ENCODE measurements around the gene OPN1SW.

OPN1SW gene, protein sequence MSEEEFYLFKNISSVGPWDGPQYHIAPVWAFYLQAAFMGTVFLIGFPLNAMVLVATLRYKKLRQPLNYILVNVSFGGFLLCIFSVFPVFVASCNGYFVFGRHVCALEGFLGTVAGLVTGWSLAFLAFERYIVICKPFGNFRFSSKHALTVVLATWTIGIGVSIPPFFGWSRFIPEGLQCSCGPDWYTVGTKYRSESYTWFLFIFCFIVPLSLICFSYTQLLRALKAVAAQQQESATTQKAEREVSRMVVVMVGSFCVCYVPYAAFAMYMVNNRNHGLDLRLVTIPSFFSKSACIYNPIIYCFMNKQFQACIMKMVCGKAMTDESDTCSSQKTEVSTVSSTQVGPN

DNA sequence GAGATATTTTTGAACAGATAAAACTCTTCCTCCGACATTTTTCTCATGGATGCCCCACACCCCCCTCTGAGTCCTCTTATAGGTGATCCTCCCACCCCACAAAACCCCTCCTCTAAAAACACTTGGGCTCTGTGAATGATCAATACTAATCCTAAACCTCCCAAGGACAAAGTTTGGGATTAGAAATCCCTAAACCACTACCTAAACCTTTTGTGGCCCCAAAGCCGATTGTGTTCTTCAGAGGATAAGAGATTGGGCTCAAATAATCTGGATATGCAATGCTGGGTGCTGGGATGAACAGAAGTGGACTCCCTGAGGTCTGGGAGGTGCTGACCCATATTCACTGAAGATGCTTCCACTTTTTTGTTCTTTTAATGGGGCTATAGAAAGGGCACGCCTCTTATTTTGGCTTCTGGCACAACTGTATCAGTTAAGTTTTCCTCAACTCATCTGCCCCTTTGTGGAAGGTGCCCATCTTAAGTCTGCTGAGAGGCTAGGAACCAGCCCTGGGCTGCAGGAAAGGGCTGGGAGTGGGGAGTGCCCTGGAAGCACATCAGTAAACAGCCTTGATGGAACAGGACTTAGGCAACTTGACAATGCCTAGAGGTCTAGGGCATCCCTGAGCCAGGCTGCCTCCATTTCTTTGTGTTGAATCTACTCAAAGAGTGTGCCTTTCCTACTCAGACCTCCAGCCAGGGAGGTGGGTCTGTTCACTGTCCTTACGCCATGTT is at the start of gene OPN1SW:
Gene OPN1SW, minus strand, starts transcription at position 51 of the 731 bp plus-strand sequence. Its CDS starts 13 bp downstream, at position 38.
- Histone ChIP-seq H3K27ac (ENCODE audit: low read depth, low read length) (no peak within 1 kb of the TSS), H3K4me3 (ENCODE audit: low read depth in 1 of 2, low read length in 2 of 2) (no peak within 1 kb of the TSS), H3K27me3 (ENCODE audit: control insufficient read depth in 1 of 2, insufficient read depth in 2 of 2, low read length in 2 of 2) (no peaks in the 10 kb centered on the region), H3K4me1 (ENCODE audit: control insufficient read depth in 1 of 2, insufficient read depth in 2 of 2, low read length in 2 of 2) (no peaks in the 10 kb centered on the region), H3K9me3 (ENCODE audit: control insufficient read depth in 1 of 2, low read length in 2 of 2) (peaks cover 2 to 12% of the 10 kb centered on the region in 2 donors), H3K9ac (ENCODE audit: low read depth in 1 of 2, low read length in 2 of 2) (no peak within 1 kb of the TSS), H3K36me3 (ENCODE audit: control insufficient read depth in 1 of 2, insufficient read depth in 2 of 2, low read length in 2 of 2) (peaks cover 20 to 24% of the 10 kb centered on the region in 2 donors)

DNA sequence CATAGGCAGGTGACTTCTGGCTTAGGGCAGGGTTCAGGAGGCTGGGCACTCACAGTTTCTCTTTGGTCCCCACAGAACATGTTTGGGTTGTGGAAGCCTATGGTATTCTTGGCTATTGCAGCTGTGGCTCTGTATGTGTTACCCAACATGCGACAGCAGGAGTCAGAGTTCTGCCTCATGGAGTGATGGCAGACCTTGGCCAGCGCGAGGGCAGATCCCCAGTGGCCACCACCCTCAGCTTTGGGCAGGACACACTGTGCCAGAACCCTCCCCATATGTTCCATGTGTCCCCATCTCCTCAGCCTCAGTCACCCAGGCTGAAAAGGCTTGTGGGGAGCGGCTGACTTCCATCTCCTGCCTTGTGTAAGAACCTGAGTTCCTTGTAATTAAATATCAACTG is 46.1 kb upstream of the OPN1SW start:
- Histone ChIP-seq H3K4me3 (ENCODE audit: low read depth in 1 of 2, low read length in 2 of 2) (no peak overlapping the region), H3K4me1 (ENCODE audit: control insufficient read depth in 1 of 2, insufficient read depth in 2 of 2, low read length in 2 of 2) (no peaks in the 10 kb centered on the region), H3K27ac (ENCODE audit: low read depth, low read length) (no peak overlapping the region), H3K36me3 (ENCODE audit: control insufficient read depth in 1 of 2, insufficient read depth in 2 of 2, low read length in 2 of 2) (no peaks in the 10 kb centered on the region), H3K9me3 (ENCODE audit: control insufficient read depth in 1 of 2, low read length in 2 of 2) (no peaks in the 10 kb centered on the region), H3K27me3 (ENCODE audit: control insufficient read depth in 1 of 2, insufficient read depth in 2 of 2, low read length in 2 of 2) (no peaks in the 10 kb centered on the region), H3K9ac (ENCODE audit: low read depth in 1 of 2, low read length in 2 of 2) (no peak overlapping the region)

DNA sequence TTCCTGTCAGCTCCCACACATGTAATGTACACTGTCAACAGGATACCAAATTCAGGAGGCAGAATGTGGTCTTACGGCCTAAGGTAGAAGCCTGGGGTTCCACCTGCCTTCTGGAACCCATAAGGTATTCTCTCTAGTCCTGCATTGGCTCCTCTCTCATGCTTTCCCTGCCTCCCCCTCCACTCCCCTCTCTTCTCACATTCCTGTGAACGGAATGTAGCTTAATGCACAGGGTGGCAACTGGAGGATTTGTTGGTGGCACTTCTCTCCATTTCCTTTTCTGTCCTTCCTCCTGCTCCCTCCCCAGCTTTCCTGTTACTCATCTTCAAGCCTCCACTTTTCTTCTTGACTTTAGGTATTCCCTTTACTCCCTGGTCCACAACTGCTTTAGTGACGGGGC is 43.1 kb upstream of the OPN1SW start:
- Histone ChIP-seq H3K27ac (ENCODE audit: low read depth, low read length) (no peak overlapping the region), H3K9ac (ENCODE audit: low read depth in 1 of 2, low read length in 2 of 2) (no peak overlapping the region), H3K27me3 (ENCODE audit: control insufficient read depth in 1 of 2, insufficient read depth in 2 of 2, low read length in 2 of 2) (no peaks in the 10 kb centered on the region), H3K4me1 (ENCODE audit: control insufficient read depth in 1 of 2, insufficient read depth in 2 of 2, low read length in 2 of 2) (no peaks in the 10 kb centered on the region), H3K9me3 (ENCODE audit: control insufficient read depth in 1 of 2, low read length in 2 of 2) (no peaks in the 10 kb centered on the region), H3K4me3 (ENCODE audit: low read depth in 1 of 2, low read length in 2 of 2) (no peak overlapping the region), H3K36me3 (ENCODE audit: control insufficient read depth in 1 of 2, insufficient read depth in 2 of 2, low read length in 2 of 2) (no peaks in the 10 kb centered on the region)

DNA sequence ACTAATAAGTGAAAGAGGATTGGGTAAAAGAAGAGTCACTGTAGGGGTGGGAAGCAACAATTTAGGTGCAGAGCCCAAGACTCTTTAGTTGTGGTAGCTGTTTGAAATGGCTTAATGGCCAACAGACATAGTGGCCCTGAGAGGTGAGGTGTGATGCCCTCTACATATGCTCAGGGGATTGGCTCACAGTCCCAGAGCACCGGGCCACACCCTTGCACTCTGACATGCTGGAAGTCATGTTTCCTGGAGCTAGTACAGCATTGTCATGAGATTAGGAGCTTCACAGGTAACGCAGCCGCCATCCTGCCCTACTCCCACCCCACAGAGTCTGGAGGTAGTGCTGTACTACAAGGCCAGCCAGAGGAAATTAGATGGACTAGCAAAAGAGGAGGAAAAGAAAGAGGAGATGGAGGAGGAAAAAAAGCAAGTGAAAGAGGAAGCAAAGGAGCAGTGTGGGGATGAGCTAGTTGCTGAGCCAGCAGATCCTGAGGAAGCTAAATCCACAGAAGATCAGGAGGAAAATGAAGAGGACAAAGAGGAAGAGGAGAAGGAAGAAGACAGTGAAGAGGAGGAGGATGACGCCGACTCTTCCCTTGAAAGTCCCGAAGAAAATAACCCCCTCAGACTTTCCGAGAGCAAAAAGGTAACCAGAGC is 39.8 kb upstream of the OPN1SW start:
- Histone ChIP-seq H3K9ac (ENCODE audit: low read depth in 1 of 2, low read length in 2 of 2) (no peak overlapping the region), H3K27ac (ENCODE audit: low read depth, low read length) (no peak overlapping the region), H3K9me3 (ENCODE audit: control insufficient read depth in 1 of 2, low read length in 2 of 2) (no peaks in the 10 kb centered on the region), H3K36me3 (ENCODE audit: control insufficient read depth in 1 of 2, insufficient read depth in 2 of 2, low read length in 2 of 2) (no peaks in the 10 kb centered on the region), H3K27me3 (ENCODE audit: control insufficient read depth in 1 of 2, insufficient read depth in 2 of 2, low read length in 2 of 2) (no peaks in the 10 kb centered on the region), H3K4me1 (ENCODE audit: control insufficient read depth in 1 of 2, insufficient read depth in 2 of 2, low read length in 2 of 2) (peaks cover 0 to 7% of the 10 kb centered on the region in 2 donors), H3K4me3 (ENCODE audit: low read depth in 1 of 2, low read length in 2 of 2) (no peak overlapping the region)

DNA sequence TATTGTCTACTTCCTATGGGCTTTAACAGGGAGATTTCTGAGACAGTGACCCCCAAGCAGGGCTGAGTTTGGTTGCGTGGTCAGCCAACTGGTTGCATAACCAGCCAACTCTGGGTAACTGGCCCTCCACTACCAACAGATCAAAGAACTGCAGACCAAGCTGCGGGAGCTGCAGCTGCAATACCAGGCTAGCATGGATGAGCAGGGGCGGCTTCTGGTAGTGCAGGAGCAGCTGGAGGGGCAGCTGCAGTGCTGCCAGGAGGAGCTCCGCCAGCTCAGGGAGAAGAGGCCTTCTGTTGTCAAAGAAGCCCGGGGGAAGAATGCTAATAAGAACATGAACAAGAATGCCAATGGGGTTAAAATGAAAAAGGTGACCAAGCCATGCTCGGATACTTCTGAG is 38.9 kb upstream of the OPN1SW start:
- no peaks in the 10 kb centered on the region for H3K27me3 ChIP-seq (ENCODE audit: control insufficient read depth in 1 of 2, insufficient read depth in 2 of 2, low read length in 2 of 2)
- no peak overlapping the region for H3K9ac ChIP-seq (ENCODE audit: low read depth in 1 of 2, low read length in 2 of 2)
- no peaks in the 10 kb centered on the region for H3K9me3 ChIP-seq (ENCODE audit: control insufficient read depth in 1 of 2, low read length in 2 of 2)
- H3K36me3 ChIP-seq (ENCODE audit: control insufficient read depth in 1 of 2, insufficient read depth in 2 of 2, low read length in 2 of 2): no peaks in the 10 kb centered on the region
- H3K4me3 ChIP-seq (ENCODE audit: low read depth in 1 of 2, low read length in 2 of 2): no peak overlapping the region
- H3K27ac ChIP-seq (ENCODE audit: low read depth, low read length): no peak overlapping the region
- peaks cover 0 to 7% of the 10 kb centered on the region in 2 donors for H3K4me1 ChIP-seq (ENCODE audit: control insufficient read depth in 1 of 2, insufficient read depth in 2 of 2, low read length in 2 of 2)

DNA sequence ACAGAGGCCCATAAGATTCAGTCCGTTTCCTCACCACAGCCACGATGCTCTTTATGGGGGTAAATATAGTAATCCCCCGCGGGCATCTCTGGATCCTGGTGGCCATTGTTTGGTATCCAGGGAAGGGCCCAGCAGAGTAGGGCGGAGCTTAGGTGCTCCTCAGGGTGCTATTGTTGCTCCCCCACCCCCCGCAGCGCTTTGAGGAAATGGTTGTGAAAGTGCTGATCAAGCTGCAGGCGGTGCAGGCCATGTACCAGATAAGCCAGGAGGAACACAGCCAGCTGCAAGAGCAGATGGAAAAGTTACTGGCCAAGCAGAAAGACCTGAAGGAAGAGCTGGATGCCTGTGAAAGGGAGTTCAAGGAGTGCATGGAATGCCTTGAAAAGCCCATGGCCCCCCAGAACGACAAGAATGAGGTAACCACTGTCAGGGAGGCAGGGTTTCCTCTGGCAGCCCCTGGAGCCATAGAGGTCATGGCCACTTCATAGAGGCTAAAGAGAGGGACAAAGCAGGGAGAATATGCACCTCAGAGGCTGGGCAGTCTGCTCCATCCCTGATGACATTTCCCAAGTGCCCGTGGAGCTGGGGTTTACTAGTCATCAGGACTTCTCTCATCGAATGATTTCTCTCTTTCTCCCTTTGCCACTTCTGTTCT is 37.0 kb upstream of the OPN1SW start:
- Histone ChIP-seq H3K27me3 (ENCODE audit: control insufficient read depth in 1 of 2, insufficient read depth in 2 of 2, low read length in 2 of 2) (no peaks in the 10 kb centered on the region), H3K27ac (ENCODE audit: low read depth, low read length) (no peak overlapping the region), H3K9me3 (ENCODE audit: control insufficient read depth in 1 of 2, low read length in 2 of 2) (no peaks in the 10 kb centered on the region), H3K4me3 (ENCODE audit: low read depth in 1 of 2, low read length in 2 of 2) (no peak overlapping the region), H3K4me1 (ENCODE audit: control insufficient read depth in 1 of 2, insufficient read depth in 2 of 2, low read length in 2 of 2) (peaks cover 0 to 7% of the 10 kb centered on the region in 2 donors), H3K36me3 (ENCODE audit: control insufficient read depth in 1 of 2, insufficient read depth in 2 of 2, low read length in 2 of 2) (no peaks in the 10 kb centered on the region), H3K9ac (ENCODE audit: low read depth in 1 of 2, low read length in 2 of 2) (no peak overlapping the region)

DNA sequence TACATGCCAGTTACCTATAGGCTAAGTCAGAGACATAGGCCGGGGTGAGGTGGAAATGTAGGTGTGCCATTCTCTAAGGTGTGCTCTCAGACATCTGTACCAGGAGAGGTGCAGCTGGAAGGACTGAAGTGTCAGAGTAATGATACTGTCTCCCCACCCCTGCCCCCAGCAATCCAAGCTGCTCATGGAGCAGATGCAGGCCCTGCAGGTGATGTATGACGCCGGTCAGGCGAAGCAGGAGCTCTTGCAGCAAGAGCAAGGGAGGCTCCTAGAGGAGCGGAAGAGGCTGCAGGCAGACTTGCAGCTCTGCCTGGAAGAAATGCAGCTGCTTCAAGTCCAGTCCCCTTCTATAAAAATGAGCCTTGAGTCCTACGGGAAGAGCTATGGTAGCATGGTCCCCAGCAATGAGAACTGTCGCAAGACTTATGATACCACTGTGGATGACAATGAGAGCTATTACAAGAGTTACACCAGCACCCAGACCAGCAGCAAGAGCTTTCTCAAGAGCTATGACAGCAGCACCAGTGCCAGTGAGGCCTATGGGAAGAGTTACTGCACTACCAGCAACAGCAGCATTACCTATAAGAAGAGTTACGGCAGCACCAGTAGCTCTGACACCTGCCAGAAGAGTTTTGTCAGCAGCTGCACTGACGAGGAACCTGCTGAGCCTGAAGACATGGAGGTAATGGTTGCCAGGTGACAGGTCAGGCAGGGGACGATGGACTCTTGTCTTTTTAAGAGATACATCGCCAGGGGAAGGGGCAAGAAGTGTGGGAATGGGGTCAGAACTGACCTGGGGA is 36.2 kb upstream of the OPN1SW start:
- Histone ChIP-seq H3K4me1 (ENCODE audit: control insufficient read depth in 1 of 2, insufficient read depth in 2 of 2, low read length in 2 of 2) (peaks cover 0 to 7% of the 10 kb centered on the region in 2 donors), H3K9ac (ENCODE audit: low read depth in 1 of 2, low read length in 2 of 2) (no peak overlapping the region), H3K27ac (ENCODE audit: low read depth, low read length) (no peak overlapping the region), H3K4me3 (ENCODE audit: low read depth in 1 of 2, low read length in 2 of 2) (no peak overlapping the region), H3K9me3 (ENCODE audit: control insufficient read depth in 1 of 2, low read length in 2 of 2) (no peaks in the 10 kb centered on the region), H3K27me3 (ENCODE audit: control insufficient read depth in 1 of 2, insufficient read depth in 2 of 2, low read length in 2 of 2) (no peaks in the 10 kb centered on the region), H3K36me3 (ENCODE audit: control insufficient read depth in 1 of 2, insufficient read depth in 2 of 2, low read length in 2 of 2) (no peaks in the 10 kb centered on the region)

DNA sequence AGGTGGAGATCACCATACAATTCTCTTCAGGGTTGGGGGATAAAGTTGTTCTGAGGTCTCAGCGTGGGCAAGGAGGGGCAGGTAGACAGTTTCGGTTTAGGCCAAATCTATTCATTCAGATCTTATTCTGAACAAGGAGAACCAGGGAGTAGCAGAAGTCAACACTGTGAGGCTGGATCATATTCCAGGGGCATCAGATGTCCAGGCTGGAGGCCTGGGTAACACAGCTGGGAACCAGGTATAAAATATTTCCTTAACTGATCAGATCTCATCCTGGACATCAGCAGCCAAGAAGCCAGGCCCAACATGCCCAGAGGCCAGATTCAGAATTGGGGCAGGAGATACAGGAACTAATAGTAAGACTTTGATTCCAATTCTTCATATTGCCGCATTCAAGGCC is 35.4 kb upstream of the OPN1SW start:
- no peaks in the 10 kb centered on the region for H3K36me3 ChIP-seq (ENCODE audit: control insufficient read depth in 1 of 2, insufficient read depth in 2 of 2, low read length in 2 of 2)
- no peak overlapping the region for H3K27ac ChIP-seq (ENCODE audit: low read depth, low read length)
- H3K9ac ChIP-seq (ENCODE audit: low read depth in 1 of 2, low read length in 2 of 2): no peak overlapping the region
- no peaks in the 10 kb centered on the region for H3K9me3 ChIP-seq (ENCODE audit: control insufficient read depth in 1 of 2, low read length in 2 of 2)
- peaks cover 0 to 3% of the 10 kb centered on the region in 2 donors for H3K27me3 ChIP-seq (ENCODE audit: control insufficient read depth in 1 of 2, insufficient read depth in 2 of 2, low read length in 2 of 2)
- H3K4me1 ChIP-seq (ENCODE audit: control insufficient read depth in 1 of 2, insufficient read depth in 2 of 2, low read length in 2 of 2): peaks cover 0 to 7% of the 10 kb centered on the region in 2 donors
- no peak overlapping the region for H3K4me3 ChIP-seq (ENCODE audit: low read depth in 1 of 2, low read length in 2 of 2)

DNA sequence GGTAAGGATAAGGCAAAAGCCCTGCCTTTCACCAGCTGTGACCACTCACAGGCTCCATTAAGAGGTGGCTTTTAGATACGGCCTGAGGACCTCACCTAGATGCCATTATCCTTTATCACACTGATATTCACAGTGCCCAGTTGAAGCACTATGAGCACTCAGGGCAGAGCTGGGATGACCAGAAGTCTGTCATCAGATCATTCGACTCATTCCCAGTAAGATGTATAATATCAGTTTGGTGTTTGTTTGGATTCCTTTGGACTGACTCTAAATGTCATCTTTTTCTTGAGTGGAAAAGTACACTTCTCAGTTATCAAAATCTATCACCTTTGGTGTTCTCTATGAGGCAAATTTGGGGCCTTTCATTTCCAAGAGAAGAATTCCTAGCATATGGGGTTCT is 34.9 kb upstream of the OPN1SW start:
- Histone ChIP-seq H3K4me3 (ENCODE audit: low read depth in 1 of 2, low read length in 2 of 2) (no peak overlapping the region), H3K27me3 (ENCODE audit: control insufficient read depth in 1 of 2, insufficient read depth in 2 of 2, low read length in 2 of 2) (peaks cover 0 to 3% of the 10 kb centered on the region in 2 donors), H3K4me1 (ENCODE audit: control insufficient read depth in 1 of 2, insufficient read depth in 2 of 2, low read length in 2 of 2) (peaks cover 0 to 7% of the 10 kb centered on the region in 2 donors), H3K9ac (ENCODE audit: low read depth in 1 of 2, low read length in 2 of 2) (no peak overlapping the region), H3K27ac (ENCODE audit: low read depth, low read length) (no peak overlapping the region), H3K36me3 (ENCODE audit: control insufficient read depth in 1 of 2, insufficient read depth in 2 of 2, low read length in 2 of 2) (no peaks in the 10 kb centered on the region), H3K9me3 (ENCODE audit: control insufficient read depth in 1 of 2, low read length in 2 of 2) (no peaks in the 10 kb centered on the region)
